Measurements from ENCODE around the gene BCL2. TPM values are rescaled to one million over a fixed set of nuclear protein-coding genes. Genes with fewer than 3 reads are reported as not detected.

The BCL2 gene
- total RNA-seq, 1 donor from 2014 or later = 16.5 TPM

GRCh38 chr18:63315131-63315662, 4.4 kb downstream of the BCL2 start:
- peaks cover 18% of the 10 kb centered on the region for H3K27me3 Mint-ChIP-seq
- no peaks in the 10 kb centered on the region for H3K9me3 Mint-ChIP-seq
- no peak for DNase-seq (ENCODE audit: extremely low spot score, unreplicated experiment)
- peaks cover 7% of the 10 kb centered on the region for H3K36me3 Mint-ChIP-seq
- H3K4me1 Mint-ChIP-seq (ENCODE audit: unreplicated experiment) = peaks cover 28% of the 10 kb centered on the region
- TF ChIP-seq CTCF (conservative IDR thresholded peaks at IDR 0.05) = no peak
- H3K27ac Mint-ChIP-seq = no peak overlapping the region
- peak overlapping the region; percentile 29 for H3K4me3 Mint-ChIP-seq

GRCh38 chr18:63314062-63314790, 5.3 kb downstream of the BCL2 start:
- no peak for TF ChIP-seq CTCF (conservative IDR thresholded peaks at IDR 0.05)
- peaks cover 15% of the 10 kb centered on the region for H3K27me3 Mint-ChIP-seq
- peaks cover 9% of the 10 kb centered on the region for H3K36me3 Mint-ChIP-seq
- no peaks in the 10 kb centered on the region for H3K9me3 Mint-ChIP-seq
- DNase-seq (ENCODE audit: extremely low spot score, unreplicated experiment) = no peak
- peak overlapping the region; percentile 0 for H3K4me3 Mint-ChIP-seq
- peaks cover 28% of the 10 kb centered on the region for H3K4me1 Mint-ChIP-seq (ENCODE audit: unreplicated experiment)
- H3K27ac Mint-ChIP-seq = no peak overlapping the region

GRCh38 chr18:63313396-63313917, 6.1 kb downstream of the BCL2 start:
- TF ChIP-seq CTCF (conservative IDR thresholded peaks at IDR 0.05) = no peak
- no peak overlapping the region for H3K27ac Mint-ChIP-seq
- H3K9me3 Mint-ChIP-seq = no peaks in the 10 kb centered on the region
- peak overlapping the region; percentile 46 for H3K4me3 Mint-ChIP-seq
- H3K4me1 Mint-ChIP-seq (ENCODE audit: unreplicated experiment) = peaks cover 20% of the 10 kb centered on the region
- H3K27me3 Mint-ChIP-seq = peaks cover 8% of the 10 kb centered on the region
- peaks cover 9% of the 10 kb centered on the region for H3K36me3 Mint-ChIP-seq
- DNase-seq (ENCODE audit: extremely low spot score, unreplicated experiment) = no peak

GRCh38 chr18:63312737-63313395, 6.7 kb downstream of the BCL2 start:
- H3K4me3 Mint-ChIP-seq = no peak overlapping the region
- peaks cover 5% of the 10 kb centered on the region for H3K27me3 Mint-ChIP-seq
- DNase-seq (ENCODE audit: extremely low spot score, unreplicated experiment) = no peak
- TF ChIP-seq CTCF (conservative IDR thresholded peaks at IDR 0.05) = no peak
- H3K4me1 Mint-ChIP-seq (ENCODE audit: unreplicated experiment) = peaks cover 17% of the 10 kb centered on the region
- H3K9me3 Mint-ChIP-seq = no peaks in the 10 kb centered on the region
- H3K27ac Mint-ChIP-seq = no peak overlapping the region
- peaks cover 9% of the 10 kb centered on the region for H3K36me3 Mint-ChIP-seq

GRCh38 chr18:63312019-63312409, 7.6 kb downstream of the BCL2 start:
- DNase-seq (ENCODE audit: extremely low spot score, unreplicated experiment) = no peak
- Mint-ChIP-seq H3K27me3 (no peaks in the 10 kb centered on the region), H3K27ac (no peak overlapping the region), H3K36me3 (peaks cover 9% of the 10 kb centered on the region), H3K4me3 (no peak overlapping the region), H3K9me3 (no peaks in the 10 kb centered on the region), H3K4me1 (ENCODE audit: unreplicated experiment) (peaks cover 9% of the 10 kb centered on the region)
- no peak for TF ChIP-seq CTCF (conservative IDR thresholded peaks at IDR 0.05)
